SIG-M5 (cell line): ENCODE measurements around the gene TPRN.
"Not testable (repeated sequence)": the region's sequence is repeated elsewhere in the genome, so short reads cannot be mapped to it uniquely, and the experiment has no call there.

Experiments
- DNase-seq: peaks from one replicate; lab custom pipeline; 2025; lab: John Stamatoyannopoulos, UW

Gene TPRN

GRCh38 chr9:137200311-137201204, at the start of gene TPRN:
TSS of gene TPRN (minus strand) at chr9:137200741. CDS start at chr9:137200711, 30 bp downstream.
- peak; percentile 78 for DNase-seq

GRCh38 chr9:137247916-137248175, 47.3 kb upstream of the TPRN start:
- no peak for DNase-seq

- DNase-seq = no peak
These were observed 46.8 kb upstream of the TPRN start for GRCh38 chr9:137247135-137247915.

GRCh38 chr9:137245450-137246421, 45.2 kb upstream of the TPRN start:
- DNase-seq = no peak

- no peak for DNase-seq
These were observed 44.2 kb upstream of the TPRN start for GRCh38 chr9:137244486-137245449.

- DNase-seq = no peak
These were observed 43.3 kb upstream of the TPRN start for GRCh38 chr9:137243626-137244485.

- not testable (repeated sequence) for DNase-seq
These were observed 42.7 kb upstream of the TPRN start for GRCh38 chr9:137243266-137243625.

GRCh38 chr9:137242269-137243203, 42.0 kb upstream of the TPRN start:
- DNase-seq = no peak

GRCh38 chr9:137241490-137242268, 41.1 kb upstream of the TPRN start:
- DNase-seq = no peak

- peak; percentile 98 for DNase-seq
These were observed 40.4 kb upstream of the TPRN start, which contains the start of gene TUBB4B for GRCh38 chr9:137240841-137241489. TSS of gene TUBB4B (plus strand) at chr9:137241287. CDS start at chr9:137241361, 74 bp downstream.

- DNase-seq = no peak
These were observed 39.8 kb upstream of the TPRN start for GRCh38 chr9:137240318-137240840.

- not testable (repeated sequence) for DNase-seq
These were observed 39.1 kb upstream of the TPRN start for GRCh38 chr9:137239541-137240200.

- DNase-seq = no peak
These were observed 37.5 kb upstream of the TPRN start for GRCh38 chr9:137237759-137238726.

GRCh38 chr9:137236936-137237421, 36.4 kb upstream of the TPRN start:
- no peak for DNase-seq

GRCh38 chr9:137236238-137236935, 35.8 kb upstream of the TPRN start:
- no peak for DNase-seq
